A549 (cell line): ENCODE measurements around the gene KHDC4. TPM values are rescaled to one million over a fixed set of nuclear protein-coding genes. Genes with fewer than 3 reads are reported as not detected.

Experiments used
- ATAC-seq, 2 experiments: fragments of 200-7000 bp in 1 of 2; fragments of >200 bp in 1 of 2; cut with Nextera tagmentation in 1 of 2; cut with Tn5 transposase in 1 of 2; 3 replicates each; pipeline versions ENCODE4 v1.8.0 to v1.9.1; 2018 to 2020; ENCODE audit warnings: mild to moderate bottlenecking in 1 of 2, moderate library complexity in 1 of 2
- CTCF ChIA-PET: fragments of 300-600 bp; sonication (Branson Sonifier 250); formaldehyde crosslinking; extraction: SDS; loops from one replicate; lab custom pipeline; 2021; ENCODE audit warnings: antibody characterized with exemption, inconsistent platforms; lab: Yijun Ruan, JAX
- POLR2A ChIA-PET: fragments of 350-600 bp; formaldehyde crosslinking; extraction: SDS; loops from one replicate; lab custom pipeline; 2021; ENCODE audit warnings: antibody characterized with exemption, inconsistent platforms; lab: Yijun Ruan, JAX
- DNase-seq, 2 experiments: peaks; one replicate each; pipeline versions ENCODE4 v3.0.0 to v3.0.0-alpha.2; 2011 to 2016; ENCODE audit warnings: low read depth in 1 of 2, low spot score in 1 of 2
- FAIRE-seq: peaks from 2 replicates; lab custom pipeline; 2011; peaks lifted over from hg19 to GRCh38; lab: Jason Lieb, UNC
- H3K27ac ChIP-seq, 2 experiments: fragments of >200 bp; sonication (Bioruptor Twin); formaldehyde crosslinking; 3 replicates each; pipeline ENCODE4 v1.5.1; 2016 to 2017
- H3K4me1 ChIP-seq: fragments of >200 bp; sonication (Bioruptor Twin); formaldehyde crosslinking; 3 replicates; pipeline ENCODE4 v1.6.1; 2016
- H3K4me2 ChIP-seq: fragments of >200 bp; sonication (Bioruptor Twin); formaldehyde crosslinking; 3 replicates; pipeline ENCODE4 v1.6.1; 2016
- H3K4me3 ChIP-seq: fragments of >200 bp; sonication (Bioruptor Twin); formaldehyde crosslinking; 3 replicates; pipeline ENCODE4 v1.5.1; 2016
- H3K9me3 ChIP-seq: fragments of >200 bp; sonication (Bioruptor Twin); formaldehyde crosslinking; 3 replicates; pipeline ENCODE4 v1.6.1; 2016
- CBX2 ChIP-seq: fragments of 200-600 bp; sonication (generic); IDR thresholded peaks from 2 replicates; pipeline ENCODE4 v1.6.1; 2016; ENCODE audit warnings: low read depth, mild to moderate bottlenecking, borderline replicate concordance
- CTCF ChIP-seq: fragments of >200 bp; sonication (Bioruptor Twin); formaldehyde crosslinking; IDR thresholded peaks from 3 replicates; pipeline ENCODE4 v1.5.1; 2016
- EHMT2 ChIP-seq: fragments of 200-600 bp; sonication (generic); IDR thresholded peaks from 2 replicates; pipeline ENCODE4 v1.6.1; 2016; ENCODE audit warnings: antibody characterized with exemption, low read depth, mild to moderate bottlenecking, moderate library complexity
- ELK1 ChIP-seq: fragments of 150-350 bp; IDR thresholded peaks from 2 replicates; pipeline ENCODE4 v1.6.1; 2014; ENCODE audit warnings: low read depth, mild to moderate bottlenecking, low read length
- EP300 ChIP-seq, 2 experiments: fragments of >200 bp; sonication (Bioruptor Twin); formaldehyde crosslinking; IDR thresholded peaks; 2 replicates in 1 of 2; 3 replicates in 1 of 2; pipeline ENCODE4 v1.6.1; 2016 to 2017
- FOSB ChIP-seq: fragments of 250-450 bp; sonication (Bioruptor Pico); IDR thresholded peaks from 2 replicates; pipeline ENCODE4 v1.5.0; 2020; ENCODE audit warnings: mild to moderate bottlenecking, moderate library complexity
- HES2 ChIP-seq: fragments of >200 bp; sonication (Bioruptor Twin); formaldehyde crosslinking; IDR thresholded peaks from 2 replicates; pipeline ENCODE4 v1.6.1; 2016
- HEYL ChIP-seq: fragments of 250-450 bp; sonication (Bioruptor Pico); IDR thresholded peaks from 2 replicates; pipeline ENCODE4 v1.8.0; 2021; ENCODE audit warnings: mild to moderate bottlenecking, moderate library complexity
- HMGXB4 ChIP-seq: fragments of 250-450 bp; sonication (Bioruptor Pico); IDR thresholded peaks from 2 replicates; pipeline ENCODE4 v1.5.0; 2021; ENCODE audit warnings: mild to moderate bottlenecking, moderate library complexity, borderline replicate concordance
- HOXB13 ChIP-seq: fragments of 250-450 bp; sonication (Bioruptor Pico); IDR thresholded peaks from 2 replicates; pipeline ENCODE4 v1.5.0; 2020; ENCODE audit warnings: low read depth, mild to moderate bottlenecking, moderate library complexity
- JUN ChIP-seq, 2 experiments: fragments of >200 bp; sonication (Bioruptor Twin); formaldehyde crosslinking; IDR thresholded peaks; 2 replicates in 1 of 2; 3 replicates in 1 of 2; pipeline ENCODE4 v1.6.1; 2016 to 2017
- JUNB ChIP-seq: fragments of >200 bp; sonication (Bioruptor Twin); formaldehyde crosslinking; IDR thresholded peaks from 2 replicates; pipeline ENCODE4 v1.6.1; 2016
- NPAS2 ChIP-seq: fragments of 250-450 bp; sonication (Bioruptor Pico); IDR thresholded peaks from 2 replicates; pipeline ENCODE4 v1.8.0; 2022; ENCODE audit warnings: mild to moderate bottlenecking, moderate library complexity, borderline replicate concordance
- PHF8 ChIP-seq: fragments of 200-600 bp; sonication (generic); IDR thresholded peaks from 2 replicates; pipeline ENCODE4 v1.6.1; 2016; ENCODE audit warnings: low read depth, mild to moderate bottlenecking, antibody characterized with exemption, moderate library complexity, borderline replicate concordance
- POLR2AphosphoS2 ChIP-seq: conservative IDR thresholded peaks from 2 replicates; pipeline ENCODE4 v1.6.1; 2012; ENCODE audit warnings: low read length, improper control_type of control experiment, inconsistent platforms
- RFX5 ChIP-seq: fragments of 450-650 bp; IDR thresholded peaks from 2 replicates; pipeline ENCODE4 v1.7.1; 2014; ENCODE audit warnings: antibody characterized with exemption, mild to moderate bottlenecking, moderate library complexity
- SREBF2 ChIP-seq: fragments of 450-650 bp; IDR thresholded peaks from 2 replicates; pipeline ENCODE4 v1.6.1; 2014; ENCODE audit warnings: mild to moderate bottlenecking, moderate library complexity
- TFCP2L1 ChIP-seq: fragments of 250-450 bp; sonication (Bioruptor Pico); IDR thresholded peaks from 2 replicates; pipeline ENCODE4 v1.5.0; 2021; ENCODE audit warnings: mild to moderate bottlenecking
- TP53 ChIP-seq: fragments of 250-450 bp; sonication (Bioruptor Pico); IDR thresholded peaks from 2 replicates; pipeline ENCODE4 v1.5.0; 2021; ENCODE audit warnings: mild to moderate bottlenecking, moderate library complexity
- ZC3H11A ChIP-seq: fragments of 450-650 bp; IDR thresholded peaks from 2 replicates; pipeline ENCODE4 v1.6.1; 2014; ENCODE audit warnings: antibody characterized with exemption, mild to moderate bottlenecking
- WGBS: methylation state at CpG from one replicate; pipeline ENCODE4 v1.1.6; 2017; ENCODE audit errors: missing lambda C conversion rate; 5-methylcytosine and 5-hydroxymethylcytosine counted together
- polyA plus RNA-seq, 4 experiments: library from polyadenylated mRNA; depleted of rRNA in 3 of 4; stranded (reverse); fragments of >200 nt; fragmentation: RNase III in 1 of 4; extraction: RNeasy Plus Mini Kit Qiagen cat#74134 plus additional on column Dnase treatment in 1 of 4; gene quantifications; 2 replicates in 3 of 4; 3 replicates in 1 of 4; pipeline ENCODE4 v1.2.3, GENCODE V29; 2011 to 2017

KHDC4 gene
- polyA plus RNA-seq, 2 of the 4 experiments (the other 2 are of a cell fraction), result 37.7 to 72.3 TPM

- TF ChIP-seq NPAS2 (CRISPR knock-in tag), result no peak
These were observed 850 bp upstream of the KHDC4 start (continued) for GRCh38 chr1:155934936-155935590.

GRCh38 chr1:155933591-155934096 is 569 bp downstream of the KHDC4 start:
- no peaks in the 10 kb centered on the region for H3K9me3 ChIP-seq
- ChIA-PET CTCF (interaction anchor here (0.5 to 3.4 kb wide), 6 partner anchors 13 to 132 kb away, joined by 3 to 21 read pairs (median 6); partner anchors contain the start of gene ARHGEF2), POLR2A (interaction anchor here (0.6 to 1.9 kb wide), 12 partner anchors 10 to 279 kb away, joined by 3 to 10 read pairs (median 4); partner anchors contain the start of genes PMF1 and SYT11)
- H3K4me2 ChIP-seq, result peak overlapping the region; percentile 88
- no peak for TF ChIP-seq CTCF
- TF ChIP-seq TFCP2L1 (CRISPR knock-in tag), result no peak
- no peak for TF ChIP-seq HMGXB4 (CRISPR knock-in tag)
- TF ChIP-seq JUNB, result no peak
- TF ChIP-seq ZC3H11A, result no peak
- no peak for TF ChIP-seq PHF8
- TF ChIP-seq EP300 (IDR thresholded peaks at IDR 0.05), result no peak
- no peak for TF ChIP-seq FOSB (CRISPR knock-in tag)
- no peak for TF ChIP-seq POLR2AphosphoS2
- no peak for TF ChIP-seq TP53 (CRISPR knock-in tag)
- TF ChIP-seq JUN (IDR thresholded peaks at IDR 0.05), result no peak
- no peak for TF ChIP-seq SREBF2
- TF ChIP-seq RFX5, result no peak
- peak overlapping the region; percentile 81 for H3K4me3 ChIP-seq
- WGBS, result 1% methylated on average over 10 of the region's 10 CpGs
- no peak for DNase-seq
- H3K27ac ChIP-seq, result peak overlapping the region; percentile 91 to 94
- peak in 1 of 2 experiments; percentile 8; a peak in 1 of 6 replicates for ATAC-seq
- FAIRE-seq, result no peak
- peaks cover 43% of the 10 kb centered on the region for H3K4me1 ChIP-seq

GRCh38 chr1:155932487-155932886 is 1.7 kb downstream of the KHDC4 start:
- Histone ChIP-seq H3K4me2 (peak overlapping the region; percentile 88), H3K4me1 (peaks cover 39% of the 10 kb centered on the region), H3K4me3 (peak overlapping the region; percentile 81), H3K27ac (0 out of 6 replicates have a peak overlapping the region, but pooled peaks of 1 of the 2 experiments have one; percentile 17), H3K9me3 (no peaks in the 10 kb centered on the region)
- DNase-seq, result no peak
- no peak for ATAC-seq
- WGBS, result 44% methylated on average over 5 of the region's 5 CpGs
- ChIA-PET POLR2A (interaction anchor here (0.6 to 1.6 kb wide), 3 partner anchors 10 to 46 kb away, joined by 3 to 4 read pairs (median 4); partner anchors contain the start of gene ARHGEF2), CTCF (interaction anchor here (1.0 to 3.6 kb wide), 7 partner anchors 12 to 133 kb away, joined by 3 to 23 read pairs (median 4); partner anchors contain the start of gene ARHGEF2)
- FAIRE-seq, result no peak
- no peak for TF ChIP-seq TP53 (CRISPR knock-in tag)
- no peak for TF ChIP-seq CBX2
- TF ChIP-seq NPAS2 (CRISPR knock-in tag), result no peak
- no peak for TF ChIP-seq HES2
- no peak for TF ChIP-seq EHMT2
- no peak for TF ChIP-seq HOXB13 (CRISPR knock-in tag)
- TF ChIP-seq HEYL, result no peak
- no peak for TF ChIP-seq ELK1
- TF ChIP-seq HMGXB4 (CRISPR knock-in tag), result no peak
